Measurements from ENCODE around the gene BMPR1A. TPM values are rescaled to one million over a fixed set of nuclear protein-coding genes. Genes with fewer than 3 reads are reported as not detected.

BMPR1A gene
- polyA plus RNA-seq, 1 donor (not counting 4 experiments of a cell fraction or from before 2014, with no cell fraction given) = 22.2 TPM

GRCh38 chr10:86779220-86780017 is 23.0 kb downstream of the BMPR1A start:
- no peak for FAIRE-seq
- H2AFZ ChIP-seq (ENCODE audit: control insufficient read depth, low read length) = no peak overlapping the region
- no peaks in the 10 kb centered on the region for H3K9me1 ChIP-seq (ENCODE audit: control insufficient read depth, extremely low read depth, insufficient read depth, low read length)
- H3K79me2 ChIP-seq (ENCODE audit: control insufficient read depth, insufficient read depth, low read length) = peaks cover 58% of the 10 kb centered on the region
- dilution Hi-C loops (cut with MboI; ENCODE audit: extremely low pct_ligation_motif_present, low sequenced_read_pairs) = no loop called here
- no peak for DNase-seq (ENCODE audit: low read depth, low spot score)
- no peak overlapping the region for H3K4me3 ChIP-seq (ENCODE audit: control insufficient read depth in 2 of 3, extremely low read depth in 1 of 3, insufficient read depth in 2 of 3, low read depth in 1 of 3, low read length in 3 of 3)
- TF ChIP-seq CTCF (optimal IDR thresholded peaks at IDR 0.05 in 1 of 3, IDR thresholded peaks at IDR 0.05 in 1 of 3, conservative IDR thresholded peaks at IDR 0.05 in 1 of 3; ENCODE audit: extremely low read depth in 1 of 3, insufficient read depth in 2 of 3, low read length in 3 of 3) (no peak), EZH2 (IDR thresholded peaks at IDR 0.05; ENCODE audit: low read length) (no peak)
- no peak overlapping the region for H3K9ac ChIP-seq (ENCODE audit: control insufficient read depth, extremely low read depth, insufficient read depth, low read length)
- H3K36me3 ChIP-seq (ENCODE audit: control insufficient read depth in 2 of 2, extremely low read depth in 1 of 2, insufficient read depth in 2 of 2, low read length in 2 of 2) = no peaks in the 10 kb centered on the region
- H3K4me1 ChIP-seq (ENCODE audit: control insufficient read depth, extremely low read depth, insufficient read depth, low read length) = peaks cover 10% of the 10 kb centered on the region
- no peak overlapping the region for H3K27ac ChIP-seq (ENCODE audit: control insufficient read depth, insufficient read depth, low read length)
- H3K4me2 ChIP-seq (ENCODE audit: control insufficient read depth, extremely low read depth, insufficient read depth, low read depth, low read length) = no peak overlapping the region
- H3K27me3 ChIP-seq (ENCODE audit: control insufficient read depth, extremely low read depth, insufficient read depth, low read length) = no peaks in the 10 kb centered on the region
- no peaks in the 10 kb centered on the region for H3K9me3 ChIP-seq (ENCODE audit: control insufficient read depth, low read depth, low read length)
- no peaks in the 10 kb centered on the region for H4K20me1 ChIP-seq (ENCODE audit: control insufficient read depth, extremely low read depth, insufficient read depth, low read length)

GRCh38 chr10:86782701-86783418 is 26.4 kb downstream of the BMPR1A start:
- H3K9me1 ChIP-seq (ENCODE audit: control insufficient read depth, extremely low read depth, insufficient read depth, low read length) = no peaks in the 10 kb centered on the region
- no peak overlapping the region for H3K4me2 ChIP-seq (ENCODE audit: control insufficient read depth, extremely low read depth, insufficient read depth, low read depth, low read length)
- peaks cover 72% of the 10 kb centered on the region for H3K79me2 ChIP-seq (ENCODE audit: control insufficient read depth, insufficient read depth, low read length)
- no peak overlapping the region for H3K4me3 ChIP-seq (ENCODE audit: control insufficient read depth in 2 of 3, extremely low read depth in 1 of 3, insufficient read depth in 2 of 3, low read depth in 1 of 3, low read length in 3 of 3)
- no peaks in the 10 kb centered on the region for H3K9me3 ChIP-seq (ENCODE audit: control insufficient read depth, low read depth, low read length)
- no peak overlapping the region for H3K27ac ChIP-seq (ENCODE audit: control insufficient read depth, insufficient read depth, low read length)
- no peaks in the 10 kb centered on the region for H4K20me1 ChIP-seq (ENCODE audit: control insufficient read depth, extremely low read depth, insufficient read depth, low read length)
- DNase-seq (ENCODE audit: low read depth, low spot score) = no peak
- TF ChIP-seq EZH2 (IDR thresholded peaks at IDR 0.05; ENCODE audit: low read length) (no peak), CTCF (optimal IDR thresholded peaks at IDR 0.05 in 1 of 3, IDR thresholded peaks at IDR 0.05 in 1 of 3, conservative IDR thresholded peaks at IDR 0.05 in 1 of 3; ENCODE audit: extremely low read depth in 1 of 3, insufficient read depth in 2 of 3, low read length in 3 of 3) (no peak)
- dilution Hi-C loops (cut with MboI; ENCODE audit: extremely low pct_ligation_motif_present, low sequenced_read_pairs) = no loop called here
- H3K9ac ChIP-seq (ENCODE audit: control insufficient read depth, extremely low read depth, insufficient read depth, low read length) = no peak overlapping the region
- H2AFZ ChIP-seq (ENCODE audit: control insufficient read depth, low read length) = no peak overlapping the region
- H3K27me3 ChIP-seq (ENCODE audit: control insufficient read depth, extremely low read depth, insufficient read depth, low read length) = no peaks in the 10 kb centered on the region
- no peak for FAIRE-seq
- H3K4me1 ChIP-seq (ENCODE audit: control insufficient read depth, extremely low read depth, insufficient read depth, low read length) = peaks cover 6% of the 10 kb centered on the region
- H3K36me3 ChIP-seq (ENCODE audit: control insufficient read depth in 2 of 2, extremely low read depth in 1 of 2, insufficient read depth in 2 of 2, low read length in 2 of 2) = no peaks in the 10 kb centered on the region
